Mucosa of descending colon (tissue), 3 donors: Measurements from ENCODE around the gene NIPBL. TPM values are rescaled to one million over a fixed set of nuclear protein-coding genes. Genes with fewer than 3 reads are reported as not detected.

Experiments
- ATAC-seq: fragments of 200-7000 bp; cut with Tn5 transposase; one replicate; pipeline ENCODE4 v1.9.1; 2020; ENCODE audit warnings: mild to moderate bottlenecking, moderate library complexity
- DNase-seq, 3 donors: peaks; one replicate each; pipeline ENCODE4 v3.0.0-alpha.2; 2020
- H3K36me3 ChIP-seq: fragments of 200-600 bp; one replicate; pipeline ENCODE4 v1.8.0; 2021; ENCODE audit warnings: low read depth, mild to moderate bottlenecking
- H3K4me1 ChIP-seq: fragments of 200-600 bp; one replicate; pipeline ENCODE4 v1.8.0; 2021; ENCODE audit warnings: low read depth, mild to moderate bottlenecking
- H3K4me3 ChIP-seq: fragments of 200-600 bp; one replicate; pipeline ENCODE4 v1.8.0; 2021; ENCODE audit warnings: mild to moderate bottlenecking
- H3K9me3 ChIP-seq: fragments of 200-600 bp; one replicate; pipeline ENCODE4 v1.8.0; 2021; ENCODE audit warnings: mild to moderate bottlenecking
- CTCF ChIP-seq: fragments of 200-600 bp; IDR thresholded peaks from one replicate; pipeline ENCODE4 v1.8.0; 2022; ENCODE audit warnings: antibody characterized with exemption, mild to moderate bottlenecking
- intact Hi-C, 2 donors: fragments of 100-400 bp; cut with DNase I in 1 of 2; cut with micrococcal nuclease in 1 of 2; formaldehyde crosslinking; loops; one replicate each; pipeline versions ENCODE4 v1.11.0 to v1.11.1; 2022; cut with DNase I, micrococcal nuclease
- total RNA-seq, 3 donors: library from RNA; stranded (reverse); fragmentation: NEBNext Ultra II Directional in 2 of 3; extraction: Animal tissue kit (Norgen Biotek cat#: 25700) in 2 of 3; gene quantifications; one replicate each; pipeline versions ENCODE4 v1.2.1 to v1.2.4, GENCODE V29; 2021 to 2023
- donor health status: DM: no; HTN: no; CAD: no; lungs with moderate emphysema.
- donor health status: DM: no; HTN: no; CAD: no.
- donor health status: DM: no; HTN: yes; CAD: no.

The NIPBL gene
- total RNA-seq, 3 donors from 2014 or later, result 50.4 to 80.8 (median 77.2) TPM

GRCh38 chr5:36946101-36946500, 69.5 kb downstream of the NIPBL start:
- peaks cover 15% of the 10 kb centered on the region for H3K4me1 ChIP-seq
- H3K4me3 ChIP-seq, result no peak overlapping the region
- intact Hi-C loops, result loop anchor here in 1 of 2 donors (10.0 kb wide), 1 partner anchor 61 kb away; no protein-coding TSS in a partner anchor
- ATAC-seq (no peak), DNase-seq (no peak)
- no peak for TF ChIP-seq CTCF
- no peaks in the 10 kb centered on the region for H3K36me3 ChIP-seq
- H3K9me3 ChIP-seq, result no peaks in the 10 kb centered on the region

- Histone ChIP-seq H3K4me1 (peaks cover 15% of the 10 kb centered on the region), H3K4me3 (no peak overlapping the region), H3K36me3 (no peaks in the 10 kb centered on the region), H3K9me3 (no peaks in the 10 kb centered on the region)
- DNase-seq (no peak), ATAC-seq (no peak)
- intact Hi-C loops, result loop anchor here in 1 of 2 donors (10.0 kb wide), 1 partner anchor 63 kb away; no protein-coding TSS in a partner anchor
- no peak for TF ChIP-seq CTCF
Measured at GRCh38 chr5:36948041-36948440, 71.5 kb downstream of the NIPBL start.

GRCh38 chr5:36948650-36949049, 72.1 kb downstream of the NIPBL start:
- H3K4me3 ChIP-seq, result no peak overlapping the region

GRCh38 chr5:36949593-36949992, 73.0 kb downstream of the NIPBL start:
- Histone ChIP-seq H3K9me3 (no peaks in the 10 kb centered on the region), H3K4me3 (no peak overlapping the region), H3K36me3 (no peaks in the 10 kb centered on the region), H3K4me1 (peaks cover 15% of the 10 kb centered on the region)
- ATAC-seq (no peak), DNase-seq (no peak)
- TF ChIP-seq CTCF, result no peak
- intact Hi-C loops, result loop anchor here in 1 of 2 donors (10.0 kb wide), 1 partner anchor 65 kb away; no protein-coding TSS in a partner anchor

More at GRCh38 chr5:36948650-36949049, 72.1 kb downstream of the NIPBL start:
- intact Hi-C loops, result loop anchor here in 1 of 2 donors (10.0 kb wide), 1 partner anchor 64 kb away; no protein-coding TSS in a partner anchor
- peak; percentile 63 for ATAC-seq
- TF ChIP-seq CTCF, result no peak
- Histone ChIP-seq H3K36me3 (no peaks in the 10 kb centered on the region), H3K4me1 (peaks cover 15% of the 10 kb centered on the region), H3K9me3 (no peaks in the 10 kb centered on the region)
- DNase-seq, result no peak

GRCh38 chr5:36950586-36951457, 74.3 kb downstream of the NIPBL start:
- Histone ChIP-seq H3K4me3 (no peak overlapping the region), H3K9me3 (no peaks in the 10 kb centered on the region), H3K4me1 (peaks cover 15% of the 10 kb centered on the region), H3K36me3 (no peaks in the 10 kb centered on the region)
- intact Hi-C loops, result no loop called here
- TF ChIP-seq CTCF, result no peak
- no peak for DNase-seq
- ATAC-seq, result peak; percentile 50
